Measurements from ENCODE around the gene MYBPHL.

MYBPHL gene, protein sequence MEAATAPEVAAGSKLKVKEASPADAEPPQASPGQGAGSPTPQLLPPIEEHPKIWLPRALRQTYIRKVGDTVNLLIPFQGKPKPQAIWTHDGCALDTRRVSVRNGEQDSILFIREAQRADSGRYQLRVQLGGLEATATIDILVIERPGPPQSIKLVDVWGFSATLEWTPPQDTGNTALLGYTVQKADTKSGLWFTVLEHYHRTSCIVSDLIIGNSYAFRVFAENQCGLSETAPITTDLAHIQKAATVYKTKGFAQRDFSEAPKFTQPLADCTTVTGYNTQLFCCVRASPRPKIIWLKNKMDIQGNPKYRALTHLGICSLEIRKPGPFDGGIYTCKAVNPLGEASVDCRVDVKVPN

DNA sequence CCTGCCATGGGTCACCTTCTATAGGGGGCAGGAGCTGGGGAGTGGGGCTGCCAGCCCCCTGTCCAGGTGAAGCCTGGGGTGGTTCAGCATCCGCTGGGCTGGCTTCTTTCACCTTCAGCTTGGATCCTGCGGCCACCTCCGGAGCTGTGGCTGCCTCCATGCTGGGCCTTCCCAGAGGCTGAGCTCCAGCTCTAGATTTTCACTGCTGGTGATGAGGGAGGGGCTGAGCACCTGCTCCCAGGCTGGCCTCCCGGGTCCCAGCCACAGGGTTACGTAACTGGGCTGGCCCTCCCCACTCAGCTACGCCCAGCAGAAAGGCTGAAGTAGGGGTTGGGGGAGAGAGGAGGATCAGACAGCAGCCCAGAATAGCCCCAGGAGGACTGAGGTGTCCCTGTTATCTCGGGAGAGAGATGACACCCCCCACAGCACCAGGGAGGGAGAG lies at the start of gene MYBPHL:
Gene MYBPHL (minus strand): TSS at position 180 of the 442 bp plus-strand sequence. CDS start 20 bp downstream, at position 160.
- TF ChIP-seq CTCF (IDR thresholded peaks at IDR 0.05; ENCODE audit: insufficient read depth, low read length, missing control alignments): no peak
- POLR2A ChIA-PET: no interaction called here
- no peak for DNase-seq (ENCODE audit: low read depth, low spot score)
- H3K4me3 ChIP-seq (ENCODE audit: low read depth, low read length): no peak within 1 kb of the TSS
- CTCF ChIA-PET: interaction anchor here (1.0 to 2.0 kb wide), 6 partner anchors 9 to 92 kb away, joined by 3 to 6 read pairs (median 4); no protein-coding TSS in a partner anchor

DNA sequence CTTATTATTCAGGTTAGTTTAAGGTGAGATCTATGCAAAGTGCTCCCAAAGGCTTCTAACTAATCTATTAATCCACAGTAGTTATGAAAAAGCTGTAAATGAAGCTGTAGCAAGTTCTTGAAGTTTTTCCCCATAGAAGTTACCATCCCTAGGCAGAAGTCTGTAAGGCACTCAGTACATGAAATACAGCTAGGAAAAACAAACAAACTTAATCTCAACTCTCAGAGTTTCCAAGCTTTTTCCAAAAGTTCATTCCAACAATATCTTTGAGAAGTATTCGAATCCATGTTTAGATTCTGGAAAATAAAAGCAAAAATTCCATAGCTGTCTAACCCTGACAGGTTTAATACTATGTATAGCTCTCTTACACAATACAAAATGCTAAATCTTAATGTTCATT lies 49.7 kb upstream of the MYBPHL start:
- DNase-seq (ENCODE audit: low read depth, low spot score): no peak
- H3K4me3 ChIP-seq (ENCODE audit: low read depth, low read length): no peak overlapping the region
- no peak for TF ChIP-seq CTCF (IDR thresholded peaks at IDR 0.05; ENCODE audit: insufficient read depth, low read length, missing control alignments)
- ChIA-PET CTCF (interaction anchor here (0.6 to 1.7 kb wide), 4 partner anchors 9 to 77 kb away, joined by 3 to 5 read pairs (median 4); no protein-coding TSS in a partner anchor), POLR2A (no interaction called here)

GRCh38 chr1:109354929-109355328 lies 48.1 kb upstream of the MYBPHL start:
- POLR2A ChIA-PET: no interaction called here
- CTCF ChIA-PET: interaction anchor here (0.8 to 1.6 kb wide), 3 partner anchors 8 to 78 kb away, joined by 3 to 6 read pairs (median 4); no protein-coding TSS in a partner anchor

GRCh38 chr1:109351457-109351856 lies 44.6 kb upstream of the MYBPHL start:
- ChIA-PET POLR2A (no interaction called here), CTCF (interaction anchor here (0.9 to 1.6 kb wide), 3 partner anchors 48 to 181 kb away, joined by 3 to 5 read pairs (median 4); no protein-coding TSS in a partner anchor)
- no peak for TF ChIP-seq CTCF (IDR thresholded peaks at IDR 0.05; ENCODE audit: insufficient read depth, low read length, missing control alignments)
- DNase-seq (ENCODE audit: low read depth, low spot score): no peak
- no peak overlapping the region for H3K4me3 ChIP-seq (ENCODE audit: low read depth, low read length)

More at GRCh38 chr1:109354929-109355328, 48.1 kb upstream of the MYBPHL start:
- TF ChIP-seq CTCF (IDR thresholded peaks at IDR 0.05; ENCODE audit: insufficient read depth, low read length, missing control alignments): no peak
- no peak for DNase-seq (ENCODE audit: low read depth, low spot score)
- no peak overlapping the region for H3K4me3 ChIP-seq (ENCODE audit: low read depth, low read length)

DNA sequence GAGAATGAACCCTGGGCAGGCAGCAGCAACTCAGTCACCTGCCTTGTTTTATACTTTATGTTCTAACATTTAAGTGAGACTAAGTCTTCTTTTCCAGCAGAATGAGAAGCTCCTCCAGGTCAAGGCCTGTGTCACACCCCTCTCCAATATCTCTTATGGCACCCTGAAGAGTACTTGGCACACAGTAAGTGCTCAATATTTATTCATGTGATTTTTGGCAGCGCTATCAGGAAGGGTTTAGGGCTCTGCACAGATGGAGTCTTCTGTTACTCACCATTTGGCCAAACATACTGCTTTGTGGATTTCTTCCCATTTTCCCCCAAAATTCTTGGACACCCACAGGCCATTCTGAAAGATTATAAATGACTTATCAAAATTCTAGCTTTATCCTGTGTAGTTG lies 43.8 kb upstream of the MYBPHL start:
- ChIA-PET POLR2A (no interaction called here), CTCF (interaction anchor here (1.4 kb wide), 1 partner anchor 65 kb away, joined by 4 read pairs; no protein-coding TSS in a partner anchor)
- TF ChIP-seq CTCF (IDR thresholded peaks at IDR 0.05; ENCODE audit: insufficient read depth, low read length, missing control alignments): no peak
- DNase-seq (ENCODE audit: low read depth, low spot score): no peak
- H3K4me3 ChIP-seq (ENCODE audit: low read depth, low read length): no peak overlapping the region

DNA sequence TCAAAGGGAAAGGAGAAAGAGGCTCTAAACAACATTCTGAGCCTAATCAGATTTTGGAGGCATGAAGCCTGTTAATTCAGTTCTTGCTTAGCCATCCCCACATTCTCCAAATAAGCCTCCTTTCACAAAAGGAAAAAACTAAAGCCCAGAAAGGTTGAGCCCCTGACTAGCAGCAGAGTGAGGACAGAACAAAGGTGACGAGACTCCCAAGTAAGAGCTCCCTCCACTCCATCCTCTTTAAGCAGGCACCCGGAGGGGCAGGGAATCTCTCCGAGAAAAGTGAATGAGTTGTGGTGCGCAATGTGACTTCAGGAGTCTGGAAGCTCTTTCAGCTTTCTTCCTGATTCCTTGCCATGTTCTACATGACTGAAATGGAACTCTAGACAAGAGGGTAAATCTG lies 43.4 kb upstream of the MYBPHL start:
- ChIA-PET CTCF (interaction anchor here (1.4 kb wide), 1 partner anchor 65 kb away, joined by 4 read pairs; no protein-coding TSS in a partner anchor), POLR2A (interaction anchor here (0.6 kb wide), 1 partner anchor 45 kb away, joined by 3 read pairs; no protein-coding TSS in a partner anchor)
- no peak for DNase-seq (ENCODE audit: low read depth, low spot score)
- H3K4me3 ChIP-seq (ENCODE audit: low read depth, low read length): no peak overlapping the region
- TF ChIP-seq CTCF (IDR thresholded peaks at IDR 0.05; ENCODE audit: insufficient read depth, low read length, missing control alignments): no peak

All from AG04449 (cell line).